PFSK-1 (cell line): ENCODE data around the gene TSPAN5.

Experiments
- FOXP2 ChIP-seq: optimal IDR thresholded peaks from 2 replicates; pipeline ENCODE3; 2011; ENCODE audit warnings: borderline replicate concordance, control low read depth, inconsistent platforms; ENCODE audit not compliant: insufficient read depth; ENCODE audit errors: extremely low read length, extremely low read depth
- POLR2AphosphoS5 ChIP-seq: IDR thresholded peaks from 2 replicates; pipeline ENCODE4 v1.6.1; 2012; ENCODE audit warnings: low read depth, mild to moderate bottlenecking, control low read depth, low read length, moderate library complexity
- REST ChIP-seq, 2 experiments: IDR thresholded peaks; 2 replicates each; pipeline versions ENCODE4 v1.6.1 to v1.8.0; 2011 to 2012; ENCODE audit warnings: low read depth in 2 of 2, low read length in 2 of 2, control low read depth in 1 of 2, inconsistent platforms in 1 of 2, mild to moderate bottlenecking in 1 of 2, moderate library complexity in 1 of 2; ENCODE audit not compliant: insufficient read depth in 1 of 2
- SIN3A ChIP-seq: IDR thresholded peaks from 2 replicates; pipeline ENCODE4 v1.6.1; 2012; ENCODE audit warnings: mild to moderate bottlenecking, low read length, moderate library complexity, borderline replicate concordance; ENCODE audit not compliant: insufficient read depth
- TAF1 ChIP-seq: IDR thresholded peaks from 2 replicates; pipeline ENCODE4 v1.6.1; 2012; ENCODE audit warnings: low read length, control low read depth, borderline replicate concordance; ENCODE audit not compliant: insufficient read depth

TSPAN5 gene

GRCh38 chr4:98469771-98470170 is 188.6 kb downstream of the TSPAN5 start:
- TF ChIP-seq FOXP2 (no peak), SIN3A (no peak), POLR2AphosphoS5 (no peak), TAF1 (no peak), REST (IDR thresholded peaks at IDR 0.05; ENCODE audit: insufficient read depth in 1 of 2, low read depth in 2 of 2, low read length in 2 of 2) (no peak)

- no peak for TF ChIP-seq FOXP2
- no peak for TF ChIP-seq TAF1
- TF ChIP-seq REST (IDR thresholded peaks at IDR 0.05; ENCODE audit: insufficient read depth in 1 of 2, low read depth in 2 of 2, low read length in 2 of 2) = no peak
- TF ChIP-seq SIN3A = no peak
- TF ChIP-seq POLR2AphosphoS5 = no peak
Observed at GRCh38 chr4:98468709-98469108, 189.7 kb downstream of the TSPAN5 start.

GRCh38 chr4:98467627-98468072 is 190.8 kb downstream of the TSPAN5 start:
- no peak for TF ChIP-seq REST (IDR thresholded peaks at IDR 0.05; ENCODE audit: insufficient read depth in 1 of 2, low read depth in 2 of 2, low read length in 2 of 2)
- no peak for TF ChIP-seq POLR2AphosphoS5
- no peak for TF ChIP-seq SIN3A
- no peak for TF ChIP-seq TAF1
- TF ChIP-seq FOXP2 = no peak

- no peak for TF ChIP-seq POLR2AphosphoS5
- no peak for TF ChIP-seq REST (IDR thresholded peaks at IDR 0.05; ENCODE audit: insufficient read depth in 1 of 2, low read depth in 2 of 2, low read length in 2 of 2)
- TF ChIP-seq TAF1 = no peak
Observed at GRCh38 chr4:98466868-98467599, 191.4 kb downstream of the TSPAN5 start.

GRCh38 chr4:98462487-98462886 is 195.9 kb downstream of the TSPAN5 start:
- no peak for TF ChIP-seq POLR2AphosphoS5
